HG03521 (cell line): ENCODE results near the gene SERPINA1.

Source experiments
- ATAC-seq: cut with Tn5 transposase; IDR thresholded peaks from one replicate; pipeline ENCODE4 v1.9.1; 2021; ENCODE audit warnings: mild to moderate bottlenecking, moderate library complexity; ENCODE audit not compliant: unreplicated experiment

Gene SERPINA1

GRCh38 chr14:94349276-94349675 is 39.1 kb downstream of the SERPINA1 start:
- ATAC-seq = no peak

DNA sequence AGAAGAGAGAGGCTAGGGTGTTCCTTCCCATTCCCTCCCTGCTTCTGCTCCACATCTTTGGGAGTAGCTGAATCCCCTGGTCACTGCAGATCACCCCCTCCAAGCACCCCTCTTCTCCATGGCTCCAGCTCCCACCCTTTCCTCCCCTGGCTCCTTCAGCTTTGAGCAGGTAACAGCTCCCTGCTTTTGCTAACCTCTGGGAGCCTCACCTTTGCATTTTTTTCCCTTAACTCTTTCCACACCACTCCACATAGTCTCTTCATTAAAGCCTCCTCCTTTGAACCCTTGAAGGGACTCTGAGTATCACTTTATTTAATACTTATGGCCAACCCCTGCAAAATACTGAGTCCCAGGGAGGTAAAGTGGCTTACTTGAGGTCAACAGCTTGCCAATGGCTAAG is 39.6 kb downstream of the SERPINA1 start:
- ATAC-seq = no peak

DNA sequence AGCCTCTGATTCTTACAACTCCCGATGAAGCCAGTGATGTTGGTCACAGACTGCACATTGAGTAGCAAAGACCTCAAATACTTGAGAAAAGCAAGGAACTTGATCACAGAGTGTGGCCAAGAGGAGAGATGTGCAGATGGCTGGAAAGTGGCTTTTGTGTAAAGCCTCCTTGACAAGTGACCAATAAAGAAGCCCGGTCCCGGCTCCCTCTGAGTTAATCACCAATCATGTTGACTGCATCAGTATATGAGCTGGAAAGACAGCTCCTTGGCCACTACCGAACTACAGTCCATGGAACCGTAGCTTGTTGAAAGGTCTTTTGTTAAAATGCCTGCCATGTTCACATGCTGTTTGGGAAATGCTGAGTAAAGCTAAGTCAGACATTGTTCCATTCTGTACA is 41.6 kb downstream of the SERPINA1 start:
- ATAC-seq = no peak

DNA sequence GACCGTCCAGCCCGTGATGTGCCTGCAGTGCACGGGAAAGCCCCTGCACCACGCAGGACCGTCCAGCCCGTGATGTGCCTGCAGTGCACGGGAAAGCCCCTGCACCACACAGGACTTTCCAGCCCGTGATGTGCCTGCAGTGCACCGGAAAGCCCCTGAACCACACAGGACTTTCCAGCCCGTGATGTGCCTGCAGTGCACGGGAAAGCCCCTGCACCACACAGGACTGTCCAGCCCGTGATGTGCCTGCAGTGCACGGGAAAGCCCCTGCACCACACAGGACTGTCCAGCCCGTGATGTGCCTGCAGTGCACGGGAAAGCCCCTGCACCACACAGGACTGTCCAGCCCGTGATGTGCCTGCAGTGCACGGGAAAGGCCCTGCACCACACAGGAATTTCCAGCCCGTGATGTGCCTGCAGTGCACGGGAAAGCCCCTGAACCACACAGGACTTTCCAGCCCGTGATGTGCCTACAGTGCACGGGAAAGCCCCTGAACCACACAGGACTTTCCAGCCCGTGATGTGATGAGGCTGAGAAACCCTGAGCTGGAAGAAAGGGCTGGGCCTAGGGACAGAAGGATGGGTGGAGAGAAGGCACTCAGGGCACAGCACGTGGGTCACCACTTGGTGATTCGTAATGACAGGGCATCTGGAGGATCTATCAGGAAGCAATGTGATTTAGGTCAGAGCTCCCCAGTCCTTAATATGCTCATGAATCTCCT is 42.2 kb downstream of the SERPINA1 start:
- ATAC-seq = peak; percentile 72

GRCh38 chr14:94345344-94346064 is 42.9 kb downstream of the SERPINA1 start:
- no peak for ATAC-seq

DNA sequence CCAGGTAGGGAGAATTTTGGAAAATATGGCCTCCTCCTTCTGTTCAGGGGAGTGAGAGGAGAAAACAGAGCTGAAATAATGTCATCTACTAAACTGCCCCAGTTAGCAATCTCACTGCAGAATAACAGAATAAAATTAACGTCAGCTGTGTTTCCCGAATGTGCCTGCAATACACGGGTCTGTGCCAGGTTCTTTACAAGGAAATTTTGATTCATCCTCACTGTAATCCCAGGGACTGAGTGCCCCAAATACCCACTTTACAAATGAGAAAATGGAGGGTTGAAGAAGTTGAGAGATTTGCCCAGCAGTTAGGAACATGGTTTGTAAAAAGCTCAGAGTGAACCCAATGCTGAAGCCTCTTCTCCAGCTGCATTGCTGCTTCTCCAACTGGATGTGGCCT is 44.0 kb downstream of the SERPINA1 start:
- no peak for ATAC-seq

DNA sequence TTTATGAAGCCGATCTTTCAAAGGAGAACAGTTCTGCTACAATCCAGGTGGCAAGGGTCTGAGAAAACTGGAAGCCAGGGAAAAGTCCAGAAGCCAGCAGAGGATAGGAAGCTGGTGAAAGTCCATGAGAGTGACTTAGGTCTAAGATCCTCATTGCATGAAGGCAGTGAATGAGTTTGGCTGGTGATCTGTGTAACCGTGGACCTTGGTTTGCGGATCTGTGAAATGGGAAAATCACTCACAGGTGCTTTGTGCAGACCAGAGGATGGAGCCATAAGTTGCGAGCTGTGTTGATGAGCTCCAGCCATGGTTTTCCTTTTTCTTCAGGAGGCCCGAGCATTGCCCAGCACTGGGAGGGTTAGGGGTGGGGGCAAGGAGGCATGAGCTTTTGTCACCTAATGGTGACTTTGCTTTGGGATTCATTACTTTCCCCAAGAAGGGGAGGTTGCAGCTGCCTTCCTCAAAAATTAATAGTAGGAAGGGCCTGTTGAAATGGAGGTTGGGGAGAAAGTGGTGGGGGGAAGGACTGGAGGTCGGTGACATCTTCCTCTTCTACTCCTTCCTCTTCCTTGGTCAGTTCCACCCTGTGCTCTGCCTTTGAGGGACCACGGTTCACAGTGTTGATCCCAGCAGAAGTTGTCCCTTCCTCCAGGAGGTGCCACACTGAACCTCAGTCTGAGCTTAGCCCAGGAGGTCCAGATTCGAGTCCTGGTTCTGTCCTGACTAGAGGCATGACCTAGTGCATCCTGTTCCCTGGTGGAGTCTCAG is 45.0 kb downstream of the SERPINA1 start:
- ATAC-seq = no peak

DNA sequence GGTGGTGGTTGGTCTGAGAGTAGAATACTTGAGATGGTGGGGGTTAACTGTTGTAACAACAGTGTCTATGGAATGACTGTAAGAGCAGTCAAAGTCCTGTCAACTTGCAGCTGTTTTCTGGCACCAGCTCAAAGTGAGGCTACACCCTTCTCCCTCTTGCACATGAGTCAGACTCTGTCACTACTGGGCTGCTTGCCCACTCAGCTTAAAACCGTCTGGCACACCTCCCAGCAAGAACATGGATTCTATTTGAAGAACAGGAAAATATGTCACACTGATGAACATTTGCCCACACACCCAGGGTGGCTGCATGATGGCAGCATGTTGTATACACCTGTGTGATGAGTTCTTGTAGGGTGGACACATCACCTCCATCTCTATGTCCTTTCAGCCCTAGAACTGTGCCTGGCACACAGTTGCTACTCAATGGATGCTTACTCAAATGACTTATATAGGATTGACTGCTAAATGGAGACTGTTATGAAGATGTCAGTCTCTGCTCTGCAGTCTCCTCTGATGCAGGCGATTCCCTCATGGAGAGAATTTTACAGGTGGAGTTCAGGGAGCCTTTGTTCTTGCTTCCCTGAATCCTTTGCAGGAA is 46.0 kb downstream of the SERPINA1 start:
- ATAC-seq = no peak

GRCh38 chr14:94341656-94342333 is 46.6 kb downstream of the SERPINA1 start:
- no peak for ATAC-seq

GRCh38 chr14:94340533-94340932 is 47.9 kb downstream of the SERPINA1 start:
- ATAC-seq = no peak

DNA sequence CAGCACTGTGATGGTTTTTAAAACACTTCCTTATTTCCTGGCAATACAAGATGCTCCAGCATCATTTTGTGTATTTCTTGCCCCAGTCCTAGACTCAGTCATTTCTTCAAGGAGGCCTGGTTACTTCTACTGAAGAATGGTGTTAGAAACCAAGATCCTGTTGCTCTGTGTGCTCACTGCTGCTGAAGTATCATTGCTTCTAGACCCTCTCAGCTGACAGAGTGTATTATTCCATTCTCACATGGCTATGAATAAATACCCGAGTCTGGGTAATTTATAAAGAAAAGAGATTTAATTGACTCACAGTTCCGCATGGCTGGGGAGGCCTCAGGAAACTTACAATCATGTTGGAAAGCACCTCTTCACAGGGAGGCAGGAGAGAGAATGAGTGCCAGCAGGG is 50.4 kb downstream of the SERPINA1 start:
- no peak for ATAC-seq

GRCh38 chr14:94337274-94337673 is 51.1 kb downstream of the SERPINA1 start:
- no peak for ATAC-seq

DNA sequence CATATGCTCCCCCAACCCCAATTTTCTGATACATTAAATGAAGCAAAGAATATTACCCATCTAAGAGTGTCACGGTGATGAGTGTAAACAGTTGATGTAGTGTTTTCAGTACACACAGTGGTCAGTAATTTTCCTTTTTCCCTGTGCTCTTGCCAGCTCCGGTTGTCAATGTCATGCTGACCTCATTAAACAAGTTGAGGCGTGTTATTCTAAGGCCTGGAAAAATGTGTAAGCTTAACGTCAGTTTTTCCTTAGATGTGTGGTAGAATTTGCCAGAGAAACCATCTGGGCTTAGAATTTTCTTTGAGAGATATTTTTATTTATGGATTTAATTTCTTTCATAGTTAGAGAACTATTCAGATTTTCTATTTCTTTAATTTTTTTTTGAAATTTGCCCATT is 53.5 kb downstream of the SERPINA1 start:
- no peak for ATAC-seq

DNA sequence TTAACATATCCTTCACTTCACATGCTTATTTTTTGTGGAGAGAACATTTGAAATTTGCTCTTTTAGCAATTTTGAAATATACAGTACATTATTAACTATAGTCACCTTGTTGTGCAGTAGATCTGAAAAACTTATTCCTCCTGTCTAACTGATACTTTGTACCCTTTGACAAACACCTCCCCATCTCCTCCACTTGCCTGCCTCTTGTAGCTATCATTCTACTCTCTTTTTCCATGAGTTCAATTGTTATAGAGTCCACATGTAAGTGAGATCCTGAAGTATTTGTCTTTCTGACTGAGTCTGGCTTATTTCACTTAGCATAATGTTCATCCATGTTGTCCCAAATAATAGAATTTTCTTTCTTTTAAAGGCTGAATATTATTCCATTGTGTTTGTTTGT is 55.8 kb downstream of the SERPINA1 start:
- ATAC-seq = no peak

DNA sequence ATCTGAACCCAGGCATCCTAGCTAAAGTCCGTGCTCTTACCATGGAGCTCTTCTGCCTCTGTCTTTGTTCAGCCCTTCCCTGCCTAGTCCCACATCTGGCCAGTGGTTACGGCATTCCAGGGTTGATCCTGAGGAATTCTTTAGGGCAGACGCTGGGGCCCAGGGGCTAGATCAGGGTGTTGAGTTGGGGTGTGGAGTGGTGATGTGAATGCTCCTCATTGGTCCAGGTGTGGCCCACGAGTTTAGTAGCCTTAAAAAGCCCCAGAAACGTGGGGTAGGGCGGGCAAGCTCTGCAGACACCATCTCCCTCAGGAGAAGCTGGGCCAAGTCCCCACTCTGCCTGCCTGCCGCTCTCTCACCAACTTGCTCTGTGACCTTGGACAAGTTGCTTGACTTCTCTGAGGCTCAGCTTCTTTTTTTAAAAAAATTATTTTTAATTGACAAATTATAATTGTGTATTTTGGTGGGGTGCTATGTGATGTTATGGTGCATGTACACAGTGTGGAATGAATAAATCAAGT is 56.3 kb downstream of the SERPINA1 start:
- ATAC-seq = no peak

DNA sequence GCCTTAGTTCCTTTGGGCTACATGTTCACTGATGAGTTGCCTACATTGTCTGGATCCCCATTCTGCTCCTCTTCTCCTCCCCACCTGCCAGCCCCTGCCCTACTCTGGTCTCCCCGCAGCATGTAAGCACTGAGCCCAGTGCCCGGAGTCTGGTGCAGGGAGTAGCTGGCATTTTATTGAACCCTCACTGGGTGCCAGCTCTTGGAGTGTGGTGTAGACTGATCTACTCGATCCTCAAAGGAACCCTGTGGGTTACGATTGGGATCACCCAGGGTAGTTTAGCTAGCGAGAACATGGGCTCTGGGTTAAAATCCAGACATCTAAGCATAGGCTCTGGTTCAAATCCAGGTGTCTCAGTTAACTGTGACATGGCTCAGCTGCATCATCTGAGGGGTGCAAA is 56.9 kb downstream of the SERPINA1 start:
- no peak for ATAC-seq

DNA sequence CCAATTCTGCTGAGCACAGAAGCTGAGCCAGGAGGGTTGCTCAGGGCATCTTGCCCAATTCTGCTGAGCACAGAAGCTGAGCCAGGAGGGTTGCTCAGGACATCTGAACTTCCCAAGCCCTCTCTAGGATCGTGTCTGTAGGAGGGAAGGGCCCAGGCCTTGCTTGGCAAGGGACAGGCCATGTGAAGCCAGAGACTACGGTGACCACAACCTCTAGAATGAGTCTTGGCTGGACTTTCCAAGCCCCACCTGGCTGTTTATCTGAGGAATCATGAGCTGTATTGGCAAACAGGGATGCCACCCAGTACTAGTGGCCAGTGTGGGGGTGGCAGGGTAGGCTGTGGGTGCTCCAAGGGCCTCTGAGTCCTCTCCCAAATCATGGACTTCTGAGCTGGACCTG is 57.5 kb downstream of the SERPINA1 start:
- ATAC-seq = no peak

DNA sequence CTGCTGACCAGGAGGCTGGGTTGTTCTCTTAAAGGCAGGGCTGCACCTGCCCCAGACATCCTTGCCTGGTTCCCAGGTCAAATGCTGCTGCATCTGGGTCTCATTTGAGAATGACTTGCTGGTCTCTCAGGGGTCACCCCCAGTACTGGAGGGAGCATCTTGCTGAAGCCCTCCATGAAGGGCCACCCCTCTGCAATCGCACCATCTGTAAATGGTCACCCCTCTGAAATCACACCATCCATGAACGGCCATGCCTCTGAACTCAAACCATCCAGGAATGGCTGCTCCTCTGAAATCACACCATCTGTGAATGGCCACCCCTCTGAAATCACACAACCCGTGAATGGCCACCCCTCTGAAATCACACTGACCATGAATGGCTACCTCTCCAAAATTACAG is 58.0 kb downstream of the SERPINA1 start:
- ATAC-seq = no peak

DNA sequence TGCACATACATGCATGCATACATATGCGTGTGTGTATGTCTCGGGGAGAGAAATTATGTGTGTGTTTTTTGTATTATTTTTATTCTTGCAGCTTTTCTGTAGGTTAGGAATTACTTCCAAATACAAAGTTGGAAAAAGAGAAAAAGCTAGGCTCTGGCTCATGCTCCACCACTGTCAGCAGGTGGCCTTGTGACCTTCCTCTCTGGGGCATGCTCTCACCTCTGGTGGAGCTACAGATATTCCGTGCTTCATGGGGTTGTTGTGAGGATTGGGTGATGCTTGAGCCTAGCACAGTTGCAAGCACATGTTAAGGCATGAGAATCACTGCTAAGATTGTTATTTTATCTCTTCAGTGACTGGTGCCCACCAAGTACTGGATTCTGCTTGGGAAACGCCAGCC is 58.5 kb downstream of the SERPINA1 start:
- ATAC-seq = no peak

- no peak for ATAC-seq
Observed at GRCh38 chr14:94328196-94328595, 60.2 kb downstream of the SERPINA1 start.
